GM12878 (cell line): ENCODE results near the gene PSMB5. TPM values are rescaled to one million over a fixed set of nuclear protein-coding genes. Genes with fewer than 3 reads are reported as not detected.

Experiments used
- ASH2L ChIP-seq: fragments of 300-600, 200-600 bp; sonication (generic); IDR thresholded peaks from 2 replicates; pipeline ENCODE4 v1.6.1; 2017; ENCODE audit warnings: low read depth, mild to moderate bottlenecking, borderline replicate concordance
- BMI1 ChIP-seq: fragments of 450-650 bp; IDR thresholded peaks from 2 replicates; pipeline ENCODE4 v1.6.1; 2016; ENCODE audit warnings: mild to moderate bottlenecking, moderate library complexity, borderline replicate concordance
- FOXM1 ChIP-seq: IDR thresholded peaks from 2 replicates; pipeline ENCODE4 v1.6.1; 2012; ENCODE audit warnings: low read depth, mild to moderate bottlenecking, inconsistent platforms, low read length, moderate library complexity
- IKZF1 ChIP-seq: fragments of 450-650 bp; conservative IDR thresholded peaks from 2 replicates; pipeline ENCODE4 v1.6.1; 2017; ENCODE audit warnings: antibody characterized with exemption, mild to moderate bottlenecking
- NR2C1 ChIP-seq: fragments of 450-650 bp; IDR thresholded peaks from 2 replicates; pipeline ENCODE4 v1.6.1; 2017; ENCODE audit warnings: antibody characterized with exemption, mild to moderate bottlenecking, moderate library complexity
- NR2F1 ChIP-seq: fragments of 450-650 bp; conservative IDR thresholded peaks from 2 replicates; pipeline ENCODE4 v1.6.1; 2017; ENCODE audit warnings: mild to moderate bottlenecking
- NRF1 ChIP-seq: conservative IDR thresholded peaks from 2 replicates; pipeline ENCODE4 v1.6.1; 2011; ENCODE audit warnings: mild to moderate bottlenecking, low read depth, low read length, improper control_type of control experiment
- PML ChIP-seq: IDR thresholded peaks from 2 replicates; pipeline ENCODE4 v1.6.1; 2012; ENCODE audit warnings: low read length, inconsistent platforms
- SIX5 ChIP-seq: IDR thresholded peaks from 2 replicates; pipeline ENCODE4 v1.6.1; 2011; ENCODE audit warnings: mild to moderate bottlenecking, low read depth, low read length, moderate library complexity; ENCODE audit not compliant: severe bottlenecking
- STAT3 ChIP-seq: IDR thresholded peaks from 2 replicates; pipeline ENCODE4 v1.6.1; 2011; ENCODE audit warnings: low read depth, low read length, improper control_type of control experiment
- TCF3 ChIP-seq: IDR thresholded peaks from 2 replicates; pipeline ENCODE4 v1.6.1; 2012; ENCODE audit warnings: low read depth, mild to moderate bottlenecking, low read length, borderline replicate concordance; ENCODE audit not compliant: insufficient read depth
- WRNIP1 ChIP-seq: IDR thresholded peaks from 2 replicates; pipeline ENCODE4 v1.6.1; 2011; ENCODE audit warnings: low read depth, low read length, improper control_type of control experiment, borderline replicate concordance
- ZNF622 ChIP-seq: fragments of 450-650 bp; IDR thresholded peaks from 2 replicates; pipeline ENCODE4 v1.6.1; 2017; ENCODE audit warnings: mild to moderate bottlenecking, inconsistent platforms
- polyA plus RNA-seq, 11 experiments: library from polyadenylated mRNA; depleted of rRNA in 4 of 11; unstranded in 6 of 11; stranded (reverse) in 5 of 11; fragments of >200 nt; fragmentation: Nextera tagmentation in 4 of 11; fragmentation: Illumina TruSeq in 1 of 11; extraction: Ambion mirVana in 4 of 11; extraction: Trizol in 1 of 11; gene quantifications; 1 replicate in 1 of 11; 2 replicates in 10 of 11; pipeline versions ENCODE4 v1.2.1 to v1.2.3, GENCODE V29; 2011 to 2016; ENCODE audit warnings: inconsistent platforms in 2 of 11, missing spikeins in 2 of 11, low read depth in 1 of 11
- total RNA-seq, 4 experiments: library from RNA; depleted of rRNA in 3 of 4; stranded (reverse); fragments of >200 nt in 3 of 4; fragmentation: Illumina TruSeq in 1 of 4; extraction: Trizol in 1 of 4; gene quantifications; 2 replicates each; pipeline versions ENCODE4 v1.2.1 to v1.2.3, GENCODE V29; 2013 to 2021
- TF ChIP-seq, protein P1 (sequence below): fragments of 450-650 bp; IDR thresholded peaks from 2 replicates; pipeline ENCODE4 v1.6.1; 2017; ENCODE audit warnings: antibody characterized with exemption, mild to moderate bottlenecking, moderate library complexity
- TF ChIP-seq, protein P2 (sequence below): fragments of 450-650 bp; IDR thresholded peaks from 2 replicates; pipeline ENCODE4 v1.6.1; 2017; ENCODE audit warnings: mild to moderate bottlenecking
- TF ChIP-seq, protein P3 (sequence below): fragments of 450-650 bp; IDR thresholded peaks from 2 replicates; pipeline ENCODE4 v1.6.1; 2017; ENCODE audit warnings: borderline replicate concordance
- TF ChIP-seq, protein P4 (sequence below): fragments of 450-650 bp; IDR thresholded peaks from 2 replicates; pipeline ENCODE4 v1.6.1; 2018; ENCODE audit warnings: borderline replicate concordance, mild to moderate bottlenecking; ENCODE audit not compliant: partially characterized antibody
- TF ChIP-seq, protein P5 (sequence below): fragments of 450-650 bp; IDR thresholded peaks from 2 replicates; pipeline ENCODE4 v1.6.1; 2017; ENCODE audit warnings: mild to moderate bottlenecking, low read depth, inconsistent platforms; ENCODE audit not compliant: poor library complexity, severe bottlenecking

PSMB5 gene
- total and polyA plus RNA-seq, 10 of the 15 experiments (the other 5 are each of a cell fraction or from before 2014, with no cell fraction given) = 84.5 to 802 (median 144) TPM

DNA sequence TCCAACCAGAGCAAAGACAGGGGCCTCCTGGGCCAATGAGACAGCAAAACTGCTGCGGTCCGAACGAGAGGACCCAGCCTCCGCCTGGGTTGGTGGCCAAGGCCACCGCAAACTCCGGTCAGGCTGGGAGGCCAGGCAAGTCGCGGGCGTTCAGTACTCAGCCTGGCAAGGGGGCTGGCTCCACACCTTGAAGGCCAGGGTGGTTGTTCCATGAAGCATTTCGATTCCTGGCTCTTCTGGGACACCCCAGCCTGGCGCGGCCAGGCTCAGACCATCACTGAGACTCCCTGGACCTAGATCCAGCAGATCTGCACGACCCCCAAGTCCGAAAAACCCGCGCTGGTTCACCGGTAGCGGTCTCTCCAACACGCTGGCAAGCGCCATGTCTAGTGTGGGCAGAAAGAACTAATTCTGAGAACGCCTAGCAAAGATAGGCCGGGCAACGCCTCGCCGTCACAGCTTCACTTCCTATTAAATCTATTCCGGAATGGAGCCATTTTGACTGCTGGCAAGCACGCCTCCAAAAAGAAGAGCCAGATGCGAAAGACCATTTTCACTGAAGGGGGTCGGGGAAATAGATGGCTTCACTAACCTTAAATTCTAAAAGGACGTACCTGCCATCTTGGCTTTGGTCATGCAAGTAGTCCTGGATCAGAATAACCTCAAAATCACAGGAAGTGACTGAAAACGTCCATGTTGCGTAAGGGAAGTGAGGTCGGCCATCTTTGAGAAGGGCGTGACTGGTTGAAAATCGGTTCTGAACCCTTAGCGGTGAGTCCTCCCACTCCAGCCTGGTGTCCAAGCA is at the start of gene PSMB5 (continued):
- TF ChIP-seq, protein P1, sequence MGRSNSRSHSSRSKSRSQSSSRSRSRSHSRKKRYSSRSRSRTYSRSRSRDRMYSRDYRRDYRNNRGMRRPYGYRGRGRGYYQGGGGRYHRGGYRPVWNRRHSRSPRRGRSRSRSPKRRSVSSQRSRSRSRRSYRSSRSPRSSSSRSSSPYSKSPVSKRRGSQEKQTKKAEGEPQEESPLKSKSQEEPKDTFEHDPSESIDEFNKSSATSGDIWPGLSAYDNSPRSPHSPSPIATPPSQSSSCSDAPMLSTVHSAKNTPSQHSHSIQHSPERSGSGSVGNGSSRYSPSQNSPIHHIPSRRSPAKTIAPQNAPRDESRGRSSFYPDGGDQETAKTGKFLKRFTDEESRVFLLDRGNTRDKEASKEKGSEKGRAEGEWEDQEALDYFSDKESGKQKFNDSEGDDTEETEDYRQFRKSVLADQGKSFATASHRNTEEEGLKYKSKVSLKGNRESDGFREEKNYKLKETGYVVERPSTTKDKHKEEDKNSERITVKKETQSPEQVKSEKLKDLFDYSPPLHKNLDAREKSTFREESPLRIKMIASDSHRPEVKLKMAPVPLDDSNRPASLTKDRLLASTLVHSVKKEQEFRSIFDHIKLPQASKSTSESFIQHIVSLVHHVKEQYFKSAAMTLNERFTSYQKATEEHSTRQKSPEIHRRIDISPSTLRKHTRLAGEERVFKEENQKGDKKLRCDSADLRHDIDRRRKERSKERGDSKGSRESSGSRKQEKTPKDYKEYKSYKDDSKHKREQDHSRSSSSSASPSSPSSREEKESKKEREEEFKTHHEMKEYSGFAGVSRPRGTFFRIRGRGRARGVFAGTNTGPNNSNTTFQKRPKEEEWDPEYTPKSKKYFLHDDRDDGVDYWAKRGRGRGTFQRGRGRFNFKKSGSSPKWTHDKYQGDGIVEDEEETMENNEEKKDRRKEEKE = no peak
- TF ChIP-seq FOXM1 = no peak
- TF ChIP-seq NR2F1 = no peak
- no peak for TF ChIP-seq NRF1
- TF ChIP-seq STAT3 = 0 out of 2 replicates have a peak, but pooled peaks have one; percentile 61
- no peak for TF ChIP-seq TCF3
- TF ChIP-seq, protein P2, sequence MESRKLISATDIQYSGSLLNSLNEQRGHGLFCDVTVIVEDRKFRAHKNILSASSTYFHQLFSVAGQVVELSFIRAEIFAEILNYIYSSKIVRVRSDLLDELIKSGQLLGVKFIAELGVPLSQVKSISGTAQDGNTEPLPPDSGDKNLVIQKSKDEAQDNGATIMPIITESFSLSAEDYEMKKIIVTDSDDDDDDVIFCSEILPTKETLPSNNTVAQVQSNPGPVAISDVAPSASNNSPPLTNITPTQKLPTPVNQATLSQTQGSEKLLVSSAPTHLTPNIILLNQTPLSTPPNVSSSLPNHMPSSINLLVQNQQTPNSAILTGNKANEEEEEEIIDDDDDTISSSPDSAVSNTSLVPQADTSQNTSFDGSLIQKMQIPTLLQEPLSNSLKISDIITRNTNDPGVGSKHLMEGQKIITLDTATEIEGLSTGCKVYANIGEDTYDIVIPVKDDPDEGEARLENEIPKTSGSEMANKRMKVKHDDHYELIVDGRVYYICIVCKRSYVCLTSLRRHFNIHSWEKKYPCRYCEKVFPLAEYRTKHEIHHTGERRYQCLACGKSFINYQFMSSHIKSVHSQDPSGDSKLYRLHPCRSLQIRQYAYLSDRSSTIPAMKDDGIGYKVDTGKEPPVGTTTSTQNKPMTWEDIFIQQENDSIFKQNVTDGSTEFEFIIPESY = no peak
- TF ChIP-seq ASH2L = no peak
- TF ChIP-seq SIX5 = peak; percentile 84
- TF ChIP-seq PML = peak; percentile 73; the same call in 1 of the 2 replicates
- TF ChIP-seq NR2C1 = peak; percentile 93
- TF ChIP-seq WRNIP1 = no peak
- no peak for TF ChIP-seq ZNF622
- TF ChIP-seq, protein P3, sequence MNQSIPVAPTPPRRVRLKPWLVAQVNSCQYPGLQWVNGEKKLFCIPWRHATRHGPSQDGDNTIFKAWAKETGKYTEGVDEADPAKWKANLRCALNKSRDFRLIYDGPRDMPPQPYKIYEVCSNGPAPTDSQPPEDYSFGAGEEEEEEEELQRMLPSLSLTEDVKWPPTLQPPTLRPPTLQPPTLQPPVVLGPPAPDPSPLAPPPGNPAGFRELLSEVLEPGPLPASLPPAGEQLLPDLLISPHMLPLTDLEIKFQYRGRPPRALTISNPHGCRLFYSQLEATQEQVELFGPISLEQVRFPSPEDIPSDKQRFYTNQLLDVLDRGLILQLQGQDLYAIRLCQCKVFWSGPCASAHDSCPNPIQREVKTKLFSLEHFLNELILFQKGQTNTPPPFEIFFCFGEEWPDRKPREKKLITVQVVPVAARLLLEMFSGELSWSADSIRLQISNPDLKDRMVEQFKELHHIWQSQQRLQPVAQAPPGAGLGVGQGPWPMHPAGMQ = no peak
- 0 out of 2 replicates have a peak, but pooled peaks have one; percentile 54 for TF ChIP-seq BMI1
- TF ChIP-seq IKZF1 = peak; percentile 96
- TF ChIP-seq, protein P4, sequence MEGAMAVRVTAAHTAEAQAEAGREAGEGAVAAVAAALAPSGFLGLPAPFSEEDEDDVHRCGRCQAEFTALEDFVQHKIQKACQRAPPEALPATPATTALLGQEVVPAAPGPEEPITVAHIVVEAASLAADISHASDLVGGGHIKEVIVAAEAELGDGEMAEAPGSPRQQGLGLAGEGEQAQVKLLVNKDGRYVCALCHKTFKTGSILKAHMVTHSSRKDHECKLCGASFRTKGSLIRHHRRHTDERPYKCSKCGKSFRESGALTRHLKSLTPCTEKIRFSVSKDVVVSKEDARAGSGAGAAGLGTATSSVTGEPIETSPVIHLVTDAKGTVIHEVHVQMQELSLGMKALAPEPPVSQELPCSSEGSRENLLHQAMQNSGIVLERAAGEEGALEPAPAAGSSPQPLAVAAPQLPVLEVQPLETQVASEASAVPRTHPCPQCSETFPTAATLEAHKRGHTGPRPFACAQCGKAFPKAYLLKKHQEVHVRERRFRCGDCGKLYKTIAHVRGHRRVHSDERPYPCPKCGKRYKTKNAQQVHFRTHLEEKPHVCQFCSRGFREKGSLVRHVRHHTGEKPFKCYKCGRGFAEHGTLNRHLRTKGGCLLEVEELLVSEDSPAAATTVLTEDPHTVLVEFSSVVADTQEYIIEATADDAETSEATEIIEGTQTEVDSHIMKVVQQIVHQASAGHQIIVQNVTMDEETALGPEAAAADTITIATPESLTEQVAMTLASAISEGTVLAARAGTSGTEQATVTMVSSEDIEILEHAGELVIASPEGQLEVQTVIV = peak; percentile 53
- TF ChIP-seq, protein P5, sequence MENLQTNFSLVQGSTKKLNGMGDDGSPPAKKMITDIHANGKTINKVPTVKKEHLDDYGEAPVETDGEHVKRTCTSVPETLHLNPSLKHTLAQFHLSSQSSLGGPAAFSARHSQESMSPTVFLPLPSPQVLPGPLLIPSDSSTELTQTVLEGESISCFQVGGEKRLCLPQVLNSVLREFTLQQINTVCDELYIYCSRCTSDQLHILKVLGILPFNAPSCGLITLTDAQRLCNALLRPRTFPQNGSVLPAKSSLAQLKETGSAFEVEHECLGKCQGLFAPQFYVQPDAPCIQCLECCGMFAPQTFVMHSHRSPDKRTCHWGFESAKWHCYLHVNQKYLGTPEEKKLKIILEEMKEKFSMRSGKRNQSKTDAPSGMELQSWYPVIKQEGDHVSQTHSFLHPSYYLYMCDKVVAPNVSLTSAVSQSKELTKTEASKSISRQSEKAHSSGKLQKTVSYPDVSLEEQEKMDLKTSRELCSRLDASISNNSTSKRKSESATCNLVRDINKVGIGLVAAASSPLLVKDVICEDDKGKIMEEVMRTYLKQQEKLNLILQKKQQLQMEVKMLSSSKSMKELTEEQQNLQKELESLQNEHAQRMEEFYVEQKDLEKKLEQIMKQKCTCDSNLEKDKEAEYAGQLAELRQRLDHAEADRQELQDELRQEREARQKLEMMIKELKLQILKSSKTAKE = no peak
